ENCODE results near the gene SSTR5. TPM values are rescaled to one million over a fixed set of nuclear protein-coding genes. Genes with fewer than 3 reads are reported as not detected.

SSTR5 gene
- total and polyA plus RNA-seq, 2 of the 4 experiments (the other 2 are of a cell fraction) = not detected

- in situ Hi-C loops (cut with MboI; ENCODE audit: low sequenced_read_pairs) = no loop called here
These were observed 55.6 kb downstream of the SSTR5 start for GRCh38 chr16:1127971-1128715.

More at GRCh38 chr16:1127971-1128715, 55.6 kb downstream of the SSTR5 start:
- no peak overlapping the region for H4K5ac ChIP-seq (ENCODE audit: low read depth, low read length)
- no TSS peak for BruUV-seq (replicated peaks)
- H4K8ac ChIP-seq (ENCODE audit: low read depth in 2 of 2, low read length in 2 of 2) = no peak overlapping the region
- WGBS, 2 experiments (ENCODE audit: extremely low coverage in 2 of 2, insufficient read length in 1 of 2) = 81% methylated on average over 12 of the region's 31 CpGs; no CpG with 5 or more reads in 1 of the 2 experiments
- H3K14ac ChIP-seq (replicated peaks; ENCODE audit: low read depth, low read length) = no peak overlapping the region
- intact Hi-C loops (cut with micrococcal nuclease) (no loop called here), dilution Hi-C loops (cut with HindIII; ENCODE audit: low sequenced_read_pairs, unreplicated experiment) (no loop called here)
- H3K4me3 ChIP-seq (ENCODE audit: insufficient read depth, low read depth, low read length) = no peak overlapping the region
- H3K4ac ChIP-seq (ENCODE audit: low read depth, low read length) = no peak overlapping the region
- H3K9me1 ChIP-seq (ENCODE audit: insufficient read depth, low read length) = no peaks in the 10 kb centered on the region
- no peak overlapping the region for H3K27ac ChIP-seq (ENCODE audit: insufficient read depth, low read length)
- H4K91ac ChIP-seq (ENCODE audit: insufficient read depth, low read depth, low read length) = no peak overlapping the region
- no peak overlapping the region for H2BK15ac ChIP-seq (ENCODE audit: low read depth, low read length)
- H3K56ac ChIP-seq (ENCODE audit: extremely low read depth, insufficient read depth, low read length) = no peak overlapping the region
- no peaks in the 10 kb centered on the region for H3K79me1 ChIP-seq (ENCODE audit: low read depth in 1 of 2, low read length in 2 of 2)
- no peak overlapping the region for H2BK20ac ChIP-seq (ENCODE audit: low read depth, low read length)
- H3K27me3 ChIP-seq (ENCODE audit: control insufficient read depth, insufficient read depth, low read length) = peaks cover 3% of the 10 kb centered on the region; the same call in 1 of the 2 replicates
- no peak overlapping the region for H2BK120ac ChIP-seq (ENCODE audit: low read depth, low read length)
- H2AK9ac ChIP-seq (replicated peaks; ENCODE audit: low read depth, low read length, poor library complexity) = no peak overlapping the region
- H3K18ac ChIP-seq (ENCODE audit: low read depth, low read length) = no peak overlapping the region
- no peaks in the 10 kb centered on the region for H3K36me3 ChIP-seq (ENCODE audit: control insufficient read depth, insufficient read depth, low read length)
- POLR2A ChIA-PET (ENCODE audit: unreplicated experiment) = no interaction called here
- no peaks in the 10 kb centered on the region for H3K9me3 ChIP-seq (ENCODE audit: control insufficient read depth, insufficient read depth, low read length)
- no peaks in the 10 kb centered on the region for H4K20me1 ChIP-seq (ENCODE audit: insufficient read depth, low read length)
- TF ChIP-seq RFX5 (IDR thresholded peaks at IDR 0.05; ENCODE audit: low read depth, low read length) (no peak), FOS (IDR thresholded peaks at IDR 0.05; ENCODE audit: low read depth, low read length) (no peak), NFE2L2 (IDR thresholded peaks at IDR 0.05; ENCODE audit: low read depth, low read length) (no peak), CEBPB (IDR thresholded peaks at IDR 0.05; ENCODE audit: low read depth, low read length) (no peak), CTCF (conservative IDR thresholded peaks at IDR 0.05; ENCODE audit: low read depth, low read length) (no peak)
- H2AK5ac ChIP-seq (ENCODE audit: low read depth, low read length) = no peak overlapping the region
- peaks cover 2% of the 10 kb centered on the region; the same call in 1 of the 2 replicates for H3K4me1 ChIP-seq (ENCODE audit: control insufficient read depth, insufficient read depth, low read length)
- H3K23ac ChIP-seq (ENCODE audit: low read depth, low read length) = no peak overlapping the region
- DNase-seq = no peak
- H2AFZ ChIP-seq (replicated peaks; ENCODE audit: low read length, poor library complexity) = no peak overlapping the region
- H2BK5ac ChIP-seq (ENCODE audit: low read depth, low read length, poor library complexity, severe bottlenecking) = no peak overlapping the region
- H3K9ac ChIP-seq (ENCODE audit: low read depth, low read length) = no peak overlapping the region
- CTCF ChIA-PET = no interaction called here
- no peak overlapping the region for H3K4me2 ChIP-seq (ENCODE audit: low read depth, low read length)
- ATAC-seq (ENCODE audit: low read depth) = no peak

Measured in IMR-90 (cell line).